ENCODE data around the gene ST3GAL5. TPM values are rescaled to one million over a fixed set of nuclear protein-coding genes. Genes with fewer than 3 reads are reported as not detected.

Gene ST3GAL5
- total and polyA plus RNA-seq, 2 of the 8 experiments (the other 6 are each of a cell fraction or from before 2014, with no cell fraction given) = 1.9 to 4.5 TPM

GRCh38 chr2:85789271-85789670, 99.5 kb downstream of the ST3GAL5 start:
- Histone ChIP-seq H2AK5ac (ENCODE audit: low read depth, low read length) (no peak overlapping the region), H4K5ac (ENCODE audit: insufficient read length, low read depth, low read length) (no peak overlapping the region)

More at GRCh38 chr2:85789271-85789670, 99.5 kb downstream of the ST3GAL5 start:
- no peak for FAIRE-seq
- H2BK120ac ChIP-seq (replicated peaks; ENCODE audit: low read depth, low read length) = no peak overlapping the region
- no peak overlapping the region for H3K14ac ChIP-seq (ENCODE audit: insufficient read length)
- H3K79me2 ChIP-seq (ENCODE audit: control insufficient read depth in 1 of 2, insufficient read depth in 2 of 2, low read length in 2 of 2) = no peaks in the 10 kb centered on the region
- H3K18ac ChIP-seq (ENCODE audit: extremely low read depth, low read length) = no peak overlapping the region
- no peak overlapping the region for H2BK20ac ChIP-seq (ENCODE audit: low read length)
- H2BK15ac ChIP-seq (ENCODE audit: low read length) = no peak overlapping the region
- no peaks in the 10 kb centered on the region for H3K9me3 ChIP-seq (ENCODE audit: insufficient read depth in 2 of 2, low read depth in 1 of 2, low read length in 1 of 2)
- no peaks in the 10 kb centered on the region for H4K20me1 ChIP-seq (replicated peaks in 1 of 2; ENCODE audit: control insufficient read depth in 1 of 2, insufficient read depth in 2 of 2, low read length in 2 of 2)
- 88% methylated on average over 5 of the region's 5 CpGs; no CpG with 5 or more reads in 1 of the 2 experiments for WGBS, 2 experiments (ENCODE audit: extremely low coverage in 1 of 2, insufficient coverage in 1 of 2, insufficient read length in 1 of 2, insufficient replicate concordance in 2 of 2, low coverage in 1 of 2, low lambda C conversion rate in 2 of 2, missing lambda C conversion rate in 1 of 2)
- no peak for TF ChIP-seq BRCA1 (IDR thresholded peaks at IDR 0.05; ENCODE audit: low read depth, low read length)
- TF ChIP-seq CBX5 (IDR thresholded peaks at IDR 0.05; ENCODE audit: low read depth, low read length) = no peak
- no peak for TF ChIP-seq SAP30 (IDR thresholded peaks at IDR 0.05; ENCODE audit: insufficient read depth, insufficient replicate concordance, low read length)
- no peak for TF ChIP-seq SUZ12 (IDR thresholded peaks at IDR 0.05; ENCODE audit: low read length)
- no peak for TF ChIP-seq CBX8 (IDR thresholded peaks at IDR 0.05; ENCODE audit: borderline replicate concordance, low read depth, low read length)
- no peak for TF ChIP-seq RFX5 (IDR thresholded peaks at IDR 0.05; ENCODE audit: borderline replicate concordance, low read depth, low read length)
- no peak overlapping the region for H3K23ac ChIP-seq (ENCODE audit: insufficient read length)
- H4K8ac ChIP-seq (ENCODE audit: extremely low read depth, insufficient read depth, low read length) = no peak overlapping the region
- ChIA-PET CTCF (ENCODE audit: partially characterized antibody) (interaction anchor here (0.9 to 38.6 kb wide), 7 partner anchors 15 to 113 kb away, joined by 3 to 986 read pairs (median 6); partner anchors contain the start of gene ATOH8), POLR2A (ENCODE audit: partially characterized antibody) (interaction anchor here (0.7 kb wide), 1 partner anchor 538 kb away, joined by 3 read pairs; no protein-coding TSS in a partner anchor)
- no peak overlapping the region for H3K9ac ChIP-seq (replicated peaks in 1 of 4; ENCODE audit: extremely low read depth in 1 of 4, low read depth in 3 of 4, low read length in 3 of 4)
- no peaks in the 10 kb centered on the region for H3K23me2 ChIP-seq (ENCODE audit: low read depth, low read length)
- no peaks in the 10 kb centered on the region for H3K79me1 ChIP-seq (ENCODE audit: low read depth, low read length)
- H4K91ac ChIP-seq (replicated peaks; ENCODE audit: insufficient read length, low read length) = no peak overlapping the region
- no peak for DNase-seq (ENCODE audit: low read depth in 1 of 2, low spot score in 2 of 2)
- H3K27me3 ChIP-seq (replicated peaks in 1 of 4; ENCODE audit: control insufficient read depth in 3 of 4, extremely low read depth in 1 of 4, insufficient read depth in 3 of 4, low read length in 3 of 4) = no peaks in the 10 kb centered on the region
- no peak overlapping the region for H3K4ac ChIP-seq (replicated peaks; ENCODE audit: insufficient read length, low read depth, low read length)
- no peaks in the 10 kb centered on the region for H3K36me3 ChIP-seq (ENCODE audit: control insufficient read depth in 2 of 4, insufficient read depth in 4 of 4, low read length in 3 of 4)
- no peak overlapping the region for H2BK12ac ChIP-seq (ENCODE audit: low read depth, low read length)
- no peak overlapping the region for H2AFZ ChIP-seq (ENCODE audit: low read length)
- no peak overlapping the region for H3K27ac ChIP-seq (ENCODE audit: low read depth, low read length)
- no peak overlapping the region for H3K56ac ChIP-seq (replicated peaks; ENCODE audit: insufficient read length, low read depth, low read length)
- no peak overlapping the region for H2BK5ac ChIP-seq (ENCODE audit: low read depth, low read length)
- H3K4me2 ChIP-seq (ENCODE audit: insufficient read depth in 1 of 2, low read depth in 2 of 2, low read length in 2 of 2) = no peak overlapping the region
- peaks cover 0 to 5% (median 1%) of the 10 kb centered on the region in 4 experiments; a peak in 3 of 7 replicates for H3K4me1 ChIP-seq (replicated peaks in 1 of 4; ENCODE audit: control insufficient read depth in 3 of 4, insufficient read depth in 4 of 4, low read length in 3 of 4)
- H3K4me3 ChIP-seq (ENCODE audit: extremely low read depth in 1 of 4, insufficient read depth in 2 of 4, low read depth in 3 of 4, low read length in 4 of 4) = no peak overlapping the region

Data from H1 (cell line).